GM13976 (cell line): Measurements from ENCODE around the gene MGAT4B.
A peak's percentile ranks its signal among the peaks of the same experiment; 100 is the strongest.

Experiments
- DNase-seq: peaks from one replicate; pipeline ENCODE4 v3.0.0; 2012; ENCODE audit warnings: low spot score
- in situ Hi-C: fragments of 300-500 bp; cut with MboI; formaldehyde crosslinking; loops from one replicate; pipeline ENCODE4 v1.12.0; 2022; ENCODE audit warnings: low sequenced_read_pairs, mixed read lengths, inconsistent platforms; ENCODE audit not compliant: unreplicated experiment
- TF ChIP-seq, protein P1 (sequence below): IDR thresholded peaks from 2 replicates; pipeline ENCODE4 v1.5.1; 2012; ENCODE audit warnings: borderline replicate concordance, mild to moderate bottlenecking; ENCODE audit not compliant: insufficient read depth; ENCODE audit errors: extremely low read depth, missing control alignments, control extremely low read depth

MGAT4B gene

GRCh38 chr5:179806250-179807048 is at the start of gene MGAT4B:
MGAT4B (minus strand) TSS chr5:179806866; CDS start chr5:179806583, 283 bp downstream.
- peak; percentile 92 for DNase-seq
- in situ Hi-C loops = no loop called here
- TF ChIP-seq, protein P1, sequence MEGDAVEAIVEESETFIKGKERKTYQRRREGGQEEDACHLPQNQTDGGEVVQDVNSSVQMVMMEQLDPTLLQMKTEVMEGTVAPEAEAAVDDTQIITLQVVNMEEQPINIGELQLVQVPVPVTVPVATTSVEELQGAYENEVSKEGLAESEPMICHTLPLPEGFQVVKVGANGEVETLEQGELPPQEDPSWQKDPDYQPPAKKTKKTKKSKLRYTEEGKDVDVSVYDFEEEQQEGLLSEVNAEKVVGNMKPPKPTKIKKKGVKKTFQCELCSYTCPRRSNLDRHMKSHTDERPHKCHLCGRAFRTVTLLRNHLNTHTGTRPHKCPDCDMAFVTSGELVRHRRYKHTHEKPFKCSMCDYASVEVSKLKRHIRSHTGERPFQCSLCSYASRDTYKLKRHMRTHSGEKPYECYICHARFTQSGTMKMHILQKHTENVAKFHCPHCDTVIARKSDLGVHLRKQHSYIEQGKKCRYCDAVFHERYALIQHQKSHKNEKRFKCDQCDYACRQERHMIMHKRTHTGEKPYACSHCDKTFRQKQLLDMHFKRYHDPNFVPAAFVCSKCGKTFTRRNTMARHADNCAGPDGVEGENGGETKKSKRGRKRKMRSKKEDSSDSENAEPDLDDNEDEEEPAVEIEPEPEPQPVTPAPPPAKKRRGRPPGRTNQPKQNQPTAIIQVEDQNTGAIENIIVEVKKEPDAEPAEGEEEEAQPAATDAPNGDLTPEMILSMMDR = no peak

DNA sequence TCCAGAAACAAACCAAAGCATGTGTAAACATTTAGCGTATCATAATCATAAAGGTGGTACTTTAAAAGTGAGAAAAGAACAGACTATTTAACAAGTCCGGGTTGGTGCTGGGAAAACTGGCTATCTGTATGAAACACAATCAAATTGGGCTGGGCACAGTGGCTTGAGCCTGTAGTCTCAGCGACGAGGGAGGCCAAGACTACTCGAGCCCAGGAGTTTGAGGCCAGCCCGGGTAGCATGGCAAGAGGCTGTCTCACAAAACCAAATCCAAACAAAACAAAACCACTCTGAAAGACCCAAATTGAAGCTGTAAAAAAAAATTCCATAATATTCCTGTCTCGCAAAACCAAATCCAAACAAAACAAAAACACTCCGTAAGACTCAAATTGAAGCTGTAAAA is 47.7 kb upstream of the MGAT4B start:
- no peak for DNase-seq
- TF ChIP-seq, protein P1 = no peak
- in situ Hi-C loops = no loop called here

DNA sequence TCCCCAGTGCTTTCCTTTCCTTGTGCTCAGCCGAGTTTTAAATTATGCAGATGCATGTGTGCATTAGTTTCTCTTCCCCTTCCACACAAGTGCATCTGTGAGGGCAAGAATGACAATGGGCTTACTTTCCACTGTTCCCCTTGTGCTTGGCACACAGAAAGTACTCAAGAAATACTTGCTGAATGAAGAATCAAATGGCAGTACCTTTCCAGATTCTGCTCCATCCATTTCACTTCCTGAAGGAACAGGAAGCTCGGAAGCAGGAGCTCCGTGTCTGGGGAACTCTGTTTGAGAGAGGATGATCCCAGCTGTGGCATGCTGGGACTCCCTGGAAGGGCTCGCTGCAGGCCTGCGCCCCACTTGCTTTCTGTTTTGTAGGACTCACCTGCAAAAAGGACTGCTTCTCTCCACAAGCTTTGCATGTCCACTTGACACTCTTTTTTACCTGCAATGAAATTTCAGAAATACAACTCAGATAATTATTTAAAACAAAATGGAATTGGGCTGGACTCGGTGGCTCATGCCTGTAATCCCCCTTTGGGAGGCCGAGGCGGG is 46.4 kb upstream of the MGAT4B start:
- TF ChIP-seq, protein P1 = no peak
- in situ Hi-C loops = no loop called here
- no peak for DNase-seq

DNA sequence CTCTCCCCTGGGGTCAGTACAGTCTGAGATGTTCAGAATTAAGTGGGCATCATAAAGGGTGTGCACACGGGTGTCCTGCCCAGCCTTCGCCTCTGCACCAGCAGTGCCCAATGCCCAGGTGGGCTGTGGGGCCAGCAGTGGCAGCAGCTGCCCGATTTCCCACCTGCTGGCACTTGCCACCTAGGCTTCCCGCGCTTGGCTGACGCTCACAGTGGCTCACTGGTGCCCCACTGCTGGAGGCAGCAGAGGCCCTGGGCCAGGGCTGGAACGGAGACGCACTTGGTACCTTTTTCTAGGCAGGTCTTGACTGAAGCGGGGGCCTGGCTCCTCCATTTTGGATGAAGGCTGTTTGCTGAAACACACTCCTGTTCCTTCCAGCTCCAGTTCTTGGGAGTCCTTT is 35.0 kb upstream of the MGAT4B start:
- in situ Hi-C loops = no loop called here
- DNase-seq = no peak
- TF ChIP-seq, protein P1 = no peak

- in situ Hi-C loops = no loop called here
- TF ChIP-seq, protein P1 = no peak
- no peak for DNase-seq
Measured at GRCh38 chr5:179840766-179841165, 34.1 kb upstream of the MGAT4B start.

DNA sequence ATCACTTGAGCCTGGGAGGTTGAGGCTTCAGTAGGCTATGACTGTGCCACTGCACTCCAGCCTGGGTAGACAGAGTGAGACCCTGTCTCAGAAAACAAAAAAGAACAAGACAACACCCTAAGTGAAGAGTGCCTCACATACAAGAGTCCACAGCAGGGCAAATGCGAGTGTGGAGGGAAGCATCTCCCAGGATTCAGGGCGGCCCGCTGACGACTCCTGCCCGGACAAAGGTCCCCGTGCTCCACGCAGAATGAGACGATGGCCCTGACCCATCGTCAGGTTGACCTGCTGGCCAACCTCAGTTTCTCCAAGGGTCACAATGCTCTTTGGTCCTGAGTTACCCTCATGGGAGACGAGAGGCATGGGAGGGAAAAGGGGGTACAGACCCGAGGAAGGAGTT is 33.7 kb upstream of the MGAT4B start:
- no peak for DNase-seq

More for the DNA sequence above, 33.7 kb upstream of the MGAT4B start:
- in situ Hi-C loops = no loop called here
- TF ChIP-seq, protein P1 = no peak
